ENCODE results near the gene SLC22A1. TPM values are rescaled to one million over a fixed set of nuclear protein-coding genes. Genes with fewer than 3 reads are reported as not detected.

SLC22A1 gene
- polyA plus RNA-seq, 1 of the 3 experiments (the other 2 are of a cell fraction): 0.20 TPM

- H3K9ac ChIP-seq: no peak overlapping the region
- ChIA-PET POLR2A (no interaction called here), CTCF (no interaction called here)
- H3K4me1 ChIP-seq (ENCODE audit: control insufficient read depth in 1 of 2, insufficient read depth in 2 of 2, low read depth in 1 of 2, low read length in 1 of 2): no peaks in the 10 kb centered on the region
- no peaks in the 10 kb centered on the region for H3F3A ChIP-seq (replicated peaks; ENCODE audit: insufficient read depth)
- H3K27me3 ChIP-seq (ENCODE audit: insufficient read depth): no peaks in the 10 kb centered on the region
- no peak overlapping the region for H3K4me2 ChIP-seq
- H3K36me3 ChIP-seq (replicated peaks in 1 of 2; ENCODE audit: control insufficient read depth in 1 of 2, insufficient read depth in 2 of 2, low read length in 1 of 2): no peaks in the 10 kb centered on the region
- no peaks in the 10 kb centered on the region; the same call in 1 of the 2 replicates for H3K9me3 ChIP-seq
- no peak overlapping the region for H3K4me3 ChIP-seq (ENCODE audit: low read depth in 2 of 2, low read length in 1 of 2)
- no peak overlapping the region for H3K27ac ChIP-seq (ENCODE audit: low read depth in 2 of 2, low read length in 1 of 2)
- no peaks in the 10 kb centered on the region for H3K79me2 ChIP-seq (ENCODE audit: insufficient read depth)
- 59% methylated on average over 1 of the region's 1 CpG for WGBS (ENCODE audit: low lambda C conversion rate)
- DNase-seq: no peak
- H4K20me1 ChIP-seq (ENCODE audit: insufficient read depth): no peaks in the 10 kb centered on the region
- TF ChIP-seq TAF1 (IDR thresholded peaks at IDR 0.05; ENCODE audit: borderline replicate concordance, low read depth, low read length) (no peak), MXI1 (IDR thresholded peaks at IDR 0.05; ENCODE audit: low read depth, low read length) (no peak), MEF2A (IDR thresholded peaks at IDR 0.05; ENCODE audit: borderline replicate concordance, low read depth) (no peak), YY1 (IDR thresholded peaks at IDR 0.05; ENCODE audit: low read depth) (no peak), USF1 (IDR thresholded peaks at IDR 0.05; ENCODE audit: borderline replicate concordance, low read depth) (no peak), RCOR1 (IDR thresholded peaks at IDR 0.05; ENCODE audit: low read length) (no peak), PBX3 (IDR thresholded peaks at IDR 0.05) (no peak), FOXM1 (IDR thresholded peaks at IDR 0.05; ENCODE audit: low read depth) (no peak), RAD21 (IDR thresholded peaks at IDR 0.05; ENCODE audit: low read length) (no peak), NRF1 (IDR thresholded peaks at IDR 0.05; ENCODE audit: low read depth, low read length) (no peak), FOSL2 (IDR thresholded peaks at IDR 0.05; ENCODE audit: borderline replicate concordance, low read depth) (no peak), POLR2AphosphoS5 (IDR thresholded peaks at IDR 0.05; ENCODE audit: low read depth, low read length) (no peak), CTCF (IDR thresholded peaks at IDR 0.05) (no peak), REST (IDR thresholded peaks at IDR 0.05; ENCODE audit: low read depth, low read length) (no peak), NFIC (IDR thresholded peaks at IDR 0.05; ENCODE audit: borderline replicate concordance) (no peak), TEAD4 (IDR thresholded peaks at IDR 0.05; ENCODE audit: borderline replicate concordance, insufficient read depth) (no peak), JUND (IDR thresholded peaks at IDR 0.05) (no peak), ELF1 (IDR thresholded peaks at IDR 0.05) (no peak), FOXJ3 (CRISPR knock-in tag; IDR thresholded peaks at IDR 0.05) (no peak)
- no peaks in the 10 kb centered on the region; the same call in 1 of the 2 replicates for H3K9me2 ChIP-seq
- no peak overlapping the region for H2AFZ ChIP-seq (ENCODE audit: low read depth)
Observed at GRCh38 chr6:160192840-160193239, 71.2 kb downstream of the SLC22A1 start.
